Tibial nerve (tissue), 3 donors: ENCODE results near the gene GTF3C4.

Experiments used
- POLR2A ChIP-seq, 2 donors: fragments of 450-650 bp; IDR thresholded peaks; one replicate each; pipeline ENCODE4 v1.6.1; 2017; ENCODE audit warnings: antibody characterized with exemption in 2 of 2, mild to moderate bottlenecking in 2 of 2, moderate library complexity in 2 of 2
- TF ChIP-seq, protein P1 (sequence below), 5 experiments: fragments of 200-600 bp in 3 of 5; fragments of 450-650 bp in 2 of 5; sonication (generic) in 3 of 5; IDR thresholded peaks; one replicate each; pipeline ENCODE4 v1.5.1; 2016 to 2019; ENCODE audit warnings: antibody characterized with exemption in 5 of 5, mild to moderate bottlenecking in 3 of 5, moderate library complexity in 2 of 5

DNA sequence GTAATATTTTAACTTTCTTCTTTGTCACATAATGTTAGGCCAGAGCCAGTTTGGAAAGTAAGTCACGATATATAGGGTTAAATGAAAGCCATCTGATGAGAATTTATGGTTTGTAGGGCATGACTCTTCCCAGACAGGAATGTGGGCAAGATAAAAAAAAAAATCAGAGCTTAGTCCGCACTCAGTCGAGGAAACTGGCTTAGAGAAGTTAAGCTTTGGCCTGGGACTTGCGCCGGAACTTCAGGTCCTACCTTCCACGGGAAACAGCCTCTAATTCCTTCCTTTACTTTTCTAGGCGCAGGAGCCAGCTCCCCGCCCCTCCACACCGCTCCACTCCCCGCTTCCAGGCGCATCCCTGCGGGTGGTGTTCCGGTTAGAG, 956 bp upstream of the GTF3C4 start:
- TF ChIP-seq, protein P1, sequence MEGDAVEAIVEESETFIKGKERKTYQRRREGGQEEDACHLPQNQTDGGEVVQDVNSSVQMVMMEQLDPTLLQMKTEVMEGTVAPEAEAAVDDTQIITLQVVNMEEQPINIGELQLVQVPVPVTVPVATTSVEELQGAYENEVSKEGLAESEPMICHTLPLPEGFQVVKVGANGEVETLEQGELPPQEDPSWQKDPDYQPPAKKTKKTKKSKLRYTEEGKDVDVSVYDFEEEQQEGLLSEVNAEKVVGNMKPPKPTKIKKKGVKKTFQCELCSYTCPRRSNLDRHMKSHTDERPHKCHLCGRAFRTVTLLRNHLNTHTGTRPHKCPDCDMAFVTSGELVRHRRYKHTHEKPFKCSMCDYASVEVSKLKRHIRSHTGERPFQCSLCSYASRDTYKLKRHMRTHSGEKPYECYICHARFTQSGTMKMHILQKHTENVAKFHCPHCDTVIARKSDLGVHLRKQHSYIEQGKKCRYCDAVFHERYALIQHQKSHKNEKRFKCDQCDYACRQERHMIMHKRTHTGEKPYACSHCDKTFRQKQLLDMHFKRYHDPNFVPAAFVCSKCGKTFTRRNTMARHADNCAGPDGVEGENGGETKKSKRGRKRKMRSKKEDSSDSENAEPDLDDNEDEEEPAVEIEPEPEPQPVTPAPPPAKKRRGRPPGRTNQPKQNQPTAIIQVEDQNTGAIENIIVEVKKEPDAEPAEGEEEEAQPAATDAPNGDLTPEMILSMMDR (IDR thresholded peaks at IDR 0.05), result no peak
- no peak for TF ChIP-seq POLR2A (IDR thresholded peaks at IDR 0.05)
